Gastrocnemius medialis (tissue), 4 donors: ENCODE measurements around the gene SPDYC. TPM values are rescaled to one million over a fixed set of nuclear protein-coding genes. Genes with fewer than 3 reads are reported as not detected.

Experiments used
- ATAC-seq, 2 donors: fragments of 150-250 bp; one replicate each; pipeline ENCODE4 v1.9.1; 2016
- DNase-seq, 2 donors: peaks; one replicate each; pipeline ENCODE4 v3.0.0-alpha.2; 2019
- H3K27ac ChIP-seq, 4 donors: fragments of 200-600 bp; sonication (generic); 1 replicate in 1 of 4; 2 replicates in 3 of 4; pipeline ENCODE4 v1.5.1; 2016 to 2018; ENCODE audit warnings: mild to moderate bottlenecking in 2 of 4, moderate library complexity in 1 of 4
- H3K27me3 ChIP-seq, 3 donors: fragments of 200-600 bp; sonication (generic) in 2 of 3; 1 replicate in 1 of 3; 2 replicates in 2 of 3; pipeline versions ENCODE4 v1.5.1 to v1.6.0; 2016 to 2019; ENCODE audit warnings: mild to moderate bottlenecking in 1 of 3, moderate library complexity in 1 of 3
- H3K36me3 ChIP-seq, 2 donors: fragments of 200-600 bp; sonication (generic) in 1 of 2; one replicate each; pipeline ENCODE4 v1.5.1; 2017 to 2018
- H3K4me1 ChIP-seq, 2 donors: fragments of 200-600 bp; sonication (generic) in 1 of 2; one replicate each; pipeline ENCODE4 v1.5.1; 2016 to 2017; ENCODE audit warnings: mild to moderate bottlenecking in 2 of 2
- H3K4me3 ChIP-seq, 4 donors: fragments of 200-600 bp; sonication (generic) in 3 of 4; 1 replicate in 1 of 4; 2 replicates in 3 of 4; pipeline ENCODE4 v1.5.1; 2016 to 2019; ENCODE audit warnings: mild to moderate bottlenecking in 2 of 4
- H3K9me3 ChIP-seq, 3 donors: fragments of 200-600 bp; sonication (generic) in 2 of 3; 1 replicate in 1 of 3; 2 replicates in 2 of 3; pipeline ENCODE4 v1.5.1; 2016 to 2019
- CTCF ChIP-seq, 5 experiments: fragments of 450-650 bp in 3 of 5; fragments of 200-600 bp in 2 of 5; sonication (generic) in 2 of 5; IDR thresholded peaks in 4 of 5; conservative IDR thresholded peaks in 1 of 5; 1 replicate in 4 of 5; 2 replicates in 1 of 5; pipeline ENCODE4 v1.5.1; 2016 to 2019; ENCODE audit warnings: antibody characterized with exemption in 5 of 5, mild to moderate bottlenecking in 3 of 5, moderate library complexity in 3 of 5
- POLR2A ChIP-seq, 2 donors: fragments of 450-650 bp; IDR thresholded peaks; one replicate each; pipeline ENCODE4 v1.6.1; 2017; ENCODE audit warnings: antibody characterized with exemption in 2 of 2, mild to moderate bottlenecking in 2 of 2, moderate library complexity in 2 of 2
- in situ Hi-C, 4 donors: fragments of 200-750 bp; cut with MboI; loops; one replicate each; pipeline versions ENCODE4 v1.15.0 to v1.8.0; 2017; ENCODE audit warnings: low sequenced_read_pairs in 4 of 4
- intact Hi-C: fragments of 100-400 bp; cut with DNase I; formaldehyde crosslinking; loops from one replicate; pipeline ENCODE4 v1.15.1; 2023; ENCODE audit warnings: low total_unique reads
- total RNA-seq, 4 donors: library from RNA; depleted of rRNA; stranded (reverse); fragments of >200 nt; gene quantifications; one replicate each; pipeline versions ENCODE4 v1.1.0 to v1.2.3, GENCODE V29; 2016

Gene SPDYC
- total RNA-seq, 4 donors from 2014 or later = not detected

DNA sequence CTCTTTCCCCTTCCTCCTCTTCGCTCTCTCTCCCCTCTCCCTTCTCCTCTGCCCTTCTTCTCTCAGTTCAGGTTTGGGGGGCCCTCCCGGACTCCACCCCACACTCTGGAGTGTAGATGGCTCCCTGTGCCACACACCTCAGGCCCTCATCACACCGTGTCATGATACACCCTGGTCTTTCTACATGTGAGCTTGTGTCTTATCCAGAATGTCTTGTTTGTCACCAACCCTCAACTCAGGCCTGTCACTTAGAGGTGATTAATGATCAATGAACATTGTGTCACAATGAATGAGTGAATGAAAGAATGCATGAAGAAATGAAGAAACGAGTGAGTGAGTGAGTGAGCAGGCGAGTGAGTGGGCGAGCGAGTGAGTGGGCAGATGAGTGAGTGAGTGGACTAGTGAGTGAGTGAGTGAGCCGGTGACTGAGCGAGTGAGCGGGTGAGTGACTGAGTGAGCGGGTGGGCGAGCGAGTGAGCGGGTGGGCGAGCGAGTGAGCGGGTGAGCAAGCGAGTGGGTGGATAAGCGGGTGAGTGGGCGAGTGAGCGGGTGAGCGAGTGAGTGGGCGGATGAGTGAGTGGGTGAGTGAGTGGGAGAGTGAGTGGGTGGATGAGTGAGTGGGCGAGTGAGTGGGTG is 45.5 kb downstream of the SPDYC start:
- ATAC-seq = no peak
- H3K27me3 ChIP-seq = no peaks in the 10 kb centered on the region
- H3K36me3 ChIP-seq = peaks cover 0 to 14% of the 10 kb centered on the region in 2 donors
- H3K9me3 ChIP-seq = no peaks in the 10 kb centered on the region
- no peaks in the 10 kb centered on the region for H3K4me1 ChIP-seq
- no peak overlapping the region for H3K27ac ChIP-seq
- TF ChIP-seq CTCF (IDR thresholded peaks at IDR 0.05 in 4 of 5, conservative IDR thresholded peaks at IDR 0.05 in 1 of 5) (no peak), POLR2A (IDR thresholded peaks at IDR 0.05) (no peak)
- DNase-seq = no peak
- intact Hi-C loops = no loop called here
- in situ Hi-C loops = no loop called here
- H3K4me3 ChIP-seq = no peak overlapping the region

- ATAC-seq = no peak
- in situ Hi-C loops = no loop called here
- no peak overlapping the region for H3K27ac ChIP-seq
- H3K9me3 ChIP-seq = no peaks in the 10 kb centered on the region
- H3K27me3 ChIP-seq = no peaks in the 10 kb centered on the region
- TF ChIP-seq POLR2A (IDR thresholded peaks at IDR 0.05) (no peak), CTCF (IDR thresholded peaks at IDR 0.05 in 4 of 5, conservative IDR thresholded peaks at IDR 0.05 in 1 of 5) (no peak)
- intact Hi-C loops = no loop called here
- no peaks in the 10 kb centered on the region for H3K4me1 ChIP-seq
- no peak overlapping the region for H3K4me3 ChIP-seq
- H3K36me3 ChIP-seq = peaks cover 0 to 1% of the 10 kb centered on the region in 2 donors
- DNase-seq = no peak
These were observed 46.8 kb downstream of the SPDYC start for GRCh38 chr11:65216830-65217229.

DNA sequence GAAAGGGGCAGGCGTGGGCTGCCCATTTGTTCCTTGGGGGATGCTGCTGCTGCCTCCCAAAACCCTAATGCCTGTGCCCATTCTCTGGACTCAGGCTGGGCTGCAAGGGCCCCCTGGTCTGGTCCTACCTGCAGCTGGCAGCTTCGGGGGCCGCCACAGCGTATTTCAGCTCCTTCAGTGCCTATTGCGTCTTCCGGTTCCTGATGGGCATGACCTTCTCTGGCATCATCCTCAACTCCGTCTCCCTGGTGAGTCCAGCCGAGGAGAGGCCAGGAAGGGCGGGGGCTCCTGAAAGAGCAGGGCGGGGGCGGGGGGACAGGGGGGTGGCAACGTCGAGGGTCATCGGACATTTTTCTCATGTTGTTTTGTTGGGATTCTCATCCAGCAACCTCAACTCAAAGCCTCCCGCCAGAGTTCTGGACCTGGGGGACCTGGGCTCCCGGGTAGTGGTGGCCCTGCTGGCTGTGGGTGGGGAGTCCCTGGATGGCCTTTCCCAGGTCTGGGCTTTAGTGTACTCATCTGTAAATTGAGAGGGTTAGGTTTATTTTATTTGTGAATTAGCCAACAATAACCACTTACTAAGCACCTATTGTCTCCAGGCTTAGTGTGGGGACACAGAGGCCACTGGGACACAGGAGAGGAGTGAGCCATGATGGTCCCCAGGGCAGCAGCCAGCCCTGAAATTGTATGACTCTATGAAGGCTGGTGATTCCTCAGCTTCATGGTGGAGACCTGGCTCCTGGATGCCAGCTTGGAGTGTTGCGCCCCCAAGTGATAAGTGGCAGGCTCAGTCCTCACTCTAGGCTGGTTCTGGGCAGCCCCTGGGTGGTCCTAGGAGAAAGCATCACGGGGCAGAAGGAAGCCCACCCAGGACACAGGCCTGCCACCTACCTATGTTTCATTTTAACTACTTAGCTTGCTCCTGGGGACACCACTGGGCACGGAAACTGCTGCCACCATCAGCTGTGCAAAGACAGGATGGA is 47.7 kb downstream of the SPDYC start:
- in situ Hi-C loops = no loop called here
- Histone ChIP-seq H3K27ac (no peak overlapping the region), H3K36me3 (no peaks in the 10 kb centered on the region), H3K4me1 (no peaks in the 10 kb centered on the region), H3K27me3 (no peaks in the 10 kb centered on the region), H3K4me3 (no peak overlapping the region), H3K9me3 (no peaks in the 10 kb centered on the region)
- ATAC-seq (no peak), DNase-seq (no peak)
- intact Hi-C loops = no loop called here
- TF ChIP-seq CTCF (IDR thresholded peaks at IDR 0.05 in 4 of 5, conservative IDR thresholded peaks at IDR 0.05 in 1 of 5) = no peak
- TF ChIP-seq POLR2A (IDR thresholded peaks at IDR 0.05) = no peak

GRCh38 chr11:65218446-65218845 is 48.4 kb downstream of the SPDYC start:
- Histone ChIP-seq H3K4me3 (no peak overlapping the region), H3K36me3 (no peaks in the 10 kb centered on the region), H3K9me3 (no peaks in the 10 kb centered on the region), H3K4me1 (no peaks in the 10 kb centered on the region), H3K27ac (no peak overlapping the region), H3K27me3 (no peaks in the 10 kb centered on the region)
- intact Hi-C loops = no loop called here
- no peak for ATAC-seq
- no peak for TF ChIP-seq CTCF (IDR thresholded peaks at IDR 0.05 in 4 of 5, conservative IDR thresholded peaks at IDR 0.05 in 1 of 5)
- no peak for TF ChIP-seq POLR2A (IDR thresholded peaks at IDR 0.05)
- DNase-seq = no peak
- in situ Hi-C loops = no loop called here
